BLaER1 (cell line): Measurements from ENCODE around the gene PI16.

Experiments used
- H3K27ac ChIP-seq: shearing (Covaris generic); formaldehyde crosslinking; 2 replicates; pipeline ENCODE4 v1.8.1; 2022
- H3K27me3 ChIP-seq: shearing (Covaris generic); formaldehyde crosslinking; 2 replicates; pipeline ENCODE4 v1.8.1; 2022
- H3K36me3 ChIP-seq: shearing (Covaris generic); formaldehyde crosslinking; 2 replicates; pipeline ENCODE4 v1.8.1; 2022
- H3K4me1 ChIP-seq: shearing (Covaris generic); formaldehyde crosslinking; 2 replicates; pipeline ENCODE4 v1.8.1; 2022
- H3K4me2 ChIP-seq: shearing (Covaris generic); formaldehyde crosslinking; 2 replicates; pipeline ENCODE4 v1.8.1; 2022
- H3K4me3 ChIP-seq: shearing (Covaris generic); formaldehyde crosslinking; 2 replicates; pipeline ENCODE4 v1.8.1; 2022
- H3K9ac ChIP-seq: shearing (Covaris generic); formaldehyde crosslinking; 2 replicates; pipeline ENCODE4 v1.8.1; 2022
- H3K9me3 ChIP-seq: shearing (Covaris generic); formaldehyde crosslinking; 2 replicates; pipeline ENCODE4 v1.8.1; 2022
- H4K20me1 ChIP-seq: shearing (Covaris generic); formaldehyde crosslinking; 2 replicates; pipeline ENCODE4 v1.8.1; 2022
- Cebpa-rat ChIP-seq: shearing (Covaris generic); IDR thresholded peaks from 2 replicates; pipeline ENCODE4 v1.8.1; 2022

The PI16 gene

DNA sequence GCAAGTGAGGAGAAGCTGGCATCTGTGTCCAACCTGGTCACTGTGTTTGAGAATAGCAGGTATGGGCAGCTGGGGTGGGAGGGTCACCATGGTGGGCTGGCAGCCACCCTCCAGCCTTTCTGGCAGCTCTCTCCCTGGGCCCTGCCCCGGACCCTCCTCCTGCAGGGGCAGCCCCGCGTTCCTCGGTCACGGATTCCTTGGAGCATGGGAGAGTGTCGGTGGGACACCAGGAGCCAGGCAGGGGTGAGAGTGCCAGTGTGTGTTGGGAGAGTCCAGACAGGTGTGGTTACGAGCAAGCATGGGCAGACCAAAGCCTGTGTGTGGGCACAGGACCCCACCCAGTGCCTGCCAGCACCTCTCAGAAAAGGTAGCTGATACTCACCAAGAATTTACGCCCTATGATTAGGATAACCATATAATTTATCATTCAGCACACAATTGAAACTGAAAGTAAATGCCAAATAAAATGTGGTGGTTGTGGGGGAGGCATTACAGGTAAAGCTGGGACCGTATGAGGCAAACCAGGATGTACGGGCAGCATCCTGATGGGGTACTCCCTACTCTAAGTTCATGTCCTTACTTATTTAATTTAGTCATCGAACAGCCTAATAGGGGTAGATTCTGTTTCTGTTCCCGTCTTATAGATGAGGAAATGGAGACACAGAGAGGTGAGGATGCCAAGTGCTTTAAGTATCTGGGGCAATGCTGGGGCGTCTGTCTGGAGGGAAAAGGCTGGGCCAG, 51.5 kb downstream of the PI16 start:
- peak overlapping the region; percentile 43 for H3K9ac ChIP-seq

DNA sequence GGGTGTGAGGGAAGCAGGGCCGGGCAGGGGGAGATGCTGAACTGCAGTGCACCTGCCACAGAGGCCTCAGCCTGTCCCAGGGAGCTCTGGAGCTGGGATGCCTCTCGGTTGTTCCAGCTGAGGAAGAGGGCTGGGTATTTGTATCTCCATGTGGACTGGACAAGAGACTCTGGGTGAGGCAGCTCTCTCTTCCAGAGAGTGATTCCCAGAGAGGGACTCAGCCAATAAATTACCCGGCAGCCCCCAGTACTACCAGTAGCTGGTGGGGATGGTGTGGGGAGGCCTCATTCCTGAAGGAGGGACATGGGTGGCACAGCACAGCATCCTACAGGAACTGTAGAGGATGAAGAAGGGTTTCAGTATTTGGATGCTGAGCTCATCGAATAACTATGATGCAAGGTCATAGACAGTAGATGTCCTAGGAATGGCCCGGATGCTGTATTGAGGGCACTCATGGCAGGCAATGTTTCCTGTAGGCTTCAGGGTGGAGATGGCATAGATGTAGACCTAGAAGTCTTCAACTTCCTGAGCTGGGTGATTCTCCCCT, 52.3 kb downstream of the PI16 start:
- H3K27me3 ChIP-seq, result no peaks in the 10 kb centered on the region
- no peaks in the 10 kb centered on the region for H3K9me3 ChIP-seq
- no peak overlapping the region for H3K4me3 ChIP-seq
- no peaks in the 10 kb centered on the region for H3K36me3 ChIP-seq
- H3K27ac ChIP-seq, result no peak overlapping the region
- peak overlapping the region; percentile 96 for H3K4me2 ChIP-seq
- TF ChIP-seq Cebpa-rat, result no peak
- H3K9ac ChIP-seq, result no peak overlapping the region
- no peaks in the 10 kb centered on the region for H4K20me1 ChIP-seq
- H3K4me1 ChIP-seq, result peaks cover 93% of the 10 kb centered on the region

More for the DNA sequence above, 51.5 kb downstream of the PI16 start:
- H3K4me1 ChIP-seq, result peaks cover 93% of the 10 kb centered on the region
- no peaks in the 10 kb centered on the region for H3K27me3 ChIP-seq
- no peaks in the 10 kb centered on the region for H3K9me3 ChIP-seq
- H3K27ac ChIP-seq, result peak overlapping the region; percentile 89
- H3K36me3 ChIP-seq, result no peaks in the 10 kb centered on the region
- peak overlapping the region; percentile 96 for H3K4me2 ChIP-seq
- H4K20me1 ChIP-seq, result no peaks in the 10 kb centered on the region
- no peak for TF ChIP-seq Cebpa-rat
- peak overlapping the region; percentile 56 for H3K4me3 ChIP-seq

DNA sequence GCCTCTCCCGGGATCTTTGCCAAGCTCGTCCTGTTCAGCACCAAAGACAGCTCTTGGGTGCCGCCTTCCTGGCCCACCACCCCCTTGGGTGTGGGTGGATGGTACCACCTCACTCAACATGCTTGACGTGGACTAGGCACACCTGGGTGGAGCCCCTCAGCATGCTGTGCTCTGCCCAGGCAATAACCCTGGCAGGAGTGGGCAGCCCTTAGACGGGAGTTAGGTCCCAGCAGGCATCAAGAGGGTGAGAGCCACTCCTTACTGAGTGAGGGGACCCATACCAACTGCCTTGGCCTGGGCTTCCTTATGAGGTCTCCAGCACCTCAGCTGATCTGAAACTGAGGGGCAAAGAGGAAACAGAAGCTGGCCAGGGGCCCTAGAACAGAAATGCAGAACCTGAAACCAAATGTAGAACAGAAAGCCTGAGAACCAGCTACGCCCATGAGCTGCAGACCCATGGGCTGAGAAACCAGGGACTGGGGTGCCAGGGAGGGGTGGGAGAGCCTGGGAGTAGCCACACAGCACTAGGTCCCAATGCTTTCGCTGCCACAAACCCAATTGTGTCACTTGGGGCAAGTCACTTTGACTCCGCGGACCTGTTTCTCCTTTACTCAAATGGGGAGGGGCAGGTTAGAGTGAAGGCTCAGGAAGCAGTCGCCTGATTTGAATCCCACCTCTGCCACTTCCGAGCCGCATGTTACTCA, 53.0 kb downstream of the PI16 start:
- Histone ChIP-seq H3K36me3 (no peaks in the 10 kb centered on the region), H3K4me3 (no peak overlapping the region), H3K4me2 (peak overlapping the region; percentile 96), H3K27ac (no peak overlapping the region), H3K4me1 (peaks cover 88% of the 10 kb centered on the region), H3K9ac (no peak overlapping the region), H4K20me1 (no peaks in the 10 kb centered on the region), H3K9me3 (no peaks in the 10 kb centered on the region), H3K27me3 (no peaks in the 10 kb centered on the region)
- TF ChIP-seq Cebpa-rat, result no peak

DNA sequence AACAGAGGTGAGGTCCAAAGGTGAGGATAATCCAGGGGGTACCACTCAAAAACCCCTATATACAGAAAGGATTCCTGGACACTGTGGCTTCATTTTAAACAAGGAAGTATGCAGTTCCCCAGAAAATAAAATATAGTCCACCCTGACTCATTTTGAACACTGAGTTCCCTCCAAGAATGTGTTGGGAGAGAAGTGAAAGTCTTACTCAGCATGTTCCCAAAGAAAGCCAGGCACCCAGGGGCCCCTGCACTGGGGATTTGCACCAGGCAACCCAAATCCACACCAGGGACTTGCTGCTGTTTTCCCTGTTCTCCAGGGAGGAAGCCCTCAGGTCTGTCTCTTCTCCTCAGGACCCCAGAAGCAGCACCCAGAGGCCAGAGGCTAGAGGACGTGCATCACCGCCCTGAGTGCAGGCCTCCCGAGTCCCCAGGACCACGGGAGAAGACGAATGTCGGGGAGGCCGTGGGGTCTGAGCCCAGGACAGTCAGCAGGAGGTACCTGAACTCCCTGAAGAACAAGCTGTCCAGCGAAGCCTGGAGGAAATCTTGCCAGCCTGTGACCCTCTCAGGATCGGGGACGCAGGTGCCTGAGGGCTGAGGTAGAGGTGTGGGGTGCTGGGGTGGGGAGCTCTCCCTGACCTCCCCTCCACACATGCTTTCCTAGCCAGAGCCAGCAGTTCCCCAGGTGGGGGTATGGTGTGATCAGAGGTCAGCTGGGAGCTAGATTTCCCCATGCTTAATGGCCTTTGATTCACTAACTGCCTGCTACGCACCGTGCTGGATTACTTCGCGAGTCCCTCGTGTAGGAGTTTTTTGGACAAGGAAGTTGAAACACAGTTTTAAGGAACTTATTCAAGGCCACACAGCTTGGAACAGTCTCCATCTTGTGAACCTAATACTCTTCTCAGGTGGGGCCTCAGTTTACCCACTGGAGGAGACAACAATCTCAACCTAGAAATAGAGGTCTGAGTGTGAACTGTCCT, 54.2 kb downstream of the PI16 start:
- no peaks in the 10 kb centered on the region for H3K9me3 ChIP-seq
- no peak overlapping the region for H3K9ac ChIP-seq
- no peak overlapping the region for H3K4me3 ChIP-seq
- H3K4me2 ChIP-seq, result peak overlapping the region; percentile 96
- TF ChIP-seq Cebpa-rat, result no peak
- no peaks in the 10 kb centered on the region for H3K36me3 ChIP-seq
- peaks cover 76% of the 10 kb centered on the region for H3K4me1 ChIP-seq
- no peaks in the 10 kb centered on the region for H3K27me3 ChIP-seq
- no peaks in the 10 kb centered on the region for H4K20me1 ChIP-seq
- no peak overlapping the region for H3K27ac ChIP-seq

DNA sequence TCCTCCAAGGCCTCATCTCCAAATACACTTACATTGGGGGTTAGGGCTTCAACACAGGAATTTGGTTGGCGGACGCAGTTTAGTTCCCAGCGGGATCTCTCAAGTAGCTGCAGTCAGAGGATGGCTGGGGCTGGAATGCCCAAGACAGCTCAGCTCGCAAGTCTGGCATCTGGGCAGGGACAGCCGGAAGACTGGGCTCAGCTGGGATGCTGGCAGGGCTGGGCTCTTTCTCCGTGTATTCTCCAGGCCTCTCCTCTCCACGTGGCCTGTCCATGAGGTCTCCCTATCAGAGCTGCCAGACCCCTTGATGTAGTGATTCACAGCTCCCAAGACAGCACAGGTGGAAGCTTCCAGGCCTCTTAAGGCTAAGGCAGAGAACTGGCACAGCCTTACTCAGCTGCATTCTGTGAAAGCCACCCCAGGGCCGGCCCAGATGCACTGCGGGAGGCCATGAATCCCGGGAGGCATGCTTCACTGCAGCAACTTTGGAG, 55.9 kb downstream of the PI16 start:
- H3K36me3 ChIP-seq, result no peaks in the 10 kb centered on the region
- no peak overlapping the region for H3K4me2 ChIP-seq
- no peak overlapping the region for H3K27ac ChIP-seq
- no peaks in the 10 kb centered on the region for H4K20me1 ChIP-seq
- no peak overlapping the region for H3K4me3 ChIP-seq
- H3K9me3 ChIP-seq, result no peaks in the 10 kb centered on the region
- H3K4me1 ChIP-seq, result peaks cover 59% of the 10 kb centered on the region
- H3K9ac ChIP-seq, result no peak overlapping the region
- H3K27me3 ChIP-seq, result no peaks in the 10 kb centered on the region
- TF ChIP-seq Cebpa-rat, result no peak

DNA sequence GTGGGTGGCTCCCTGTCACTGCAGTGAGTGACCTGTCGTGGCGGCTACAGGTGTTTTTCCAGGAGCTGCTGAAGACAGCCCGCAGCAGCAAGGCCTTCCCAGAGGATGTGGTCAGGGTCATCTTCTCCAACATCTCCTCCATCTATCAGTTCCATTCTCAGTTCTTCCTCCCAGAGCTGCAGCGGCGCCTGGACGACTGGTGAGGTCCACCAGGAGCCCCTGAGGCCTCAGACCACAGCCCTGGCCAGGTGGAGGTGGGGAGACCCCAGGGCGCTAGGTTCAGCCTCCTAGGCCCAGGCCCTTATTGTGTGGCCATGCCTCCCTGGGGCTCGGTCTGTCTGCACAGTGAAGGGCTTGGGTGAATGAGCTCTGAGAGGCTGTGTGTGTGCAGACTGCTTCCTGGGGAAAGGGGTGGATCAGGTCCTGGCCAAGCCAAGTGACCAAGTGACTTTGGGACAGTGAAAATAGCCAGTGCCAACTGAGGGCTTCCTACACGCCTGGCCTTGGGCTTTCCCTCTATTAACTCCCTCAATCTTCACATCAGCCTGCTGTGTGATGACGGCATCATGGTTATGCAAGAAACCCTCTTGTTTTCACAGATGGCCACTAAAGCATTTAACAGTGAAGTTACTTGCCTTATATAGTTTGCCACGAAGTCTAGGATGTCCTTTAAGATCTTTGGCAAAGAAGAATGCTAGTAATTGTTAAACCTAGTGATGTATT, 57.3 kb downstream of the PI16 start:
- no peak overlapping the region for H3K9ac ChIP-seq
- TF ChIP-seq Cebpa-rat, result no peak
- peaks cover 45% of the 10 kb centered on the region for H3K4me1 ChIP-seq
- H3K27me3 ChIP-seq, result no peaks in the 10 kb centered on the region
- no peaks in the 10 kb centered on the region for H3K9me3 ChIP-seq
- H3K4me3 ChIP-seq, result no peak overlapping the region
- H3K4me2 ChIP-seq, result no peak overlapping the region
- no peaks in the 10 kb centered on the region for H4K20me1 ChIP-seq
- no peaks in the 10 kb centered on the region for H3K36me3 ChIP-seq
- no peak overlapping the region for H3K27ac ChIP-seq

DNA sequence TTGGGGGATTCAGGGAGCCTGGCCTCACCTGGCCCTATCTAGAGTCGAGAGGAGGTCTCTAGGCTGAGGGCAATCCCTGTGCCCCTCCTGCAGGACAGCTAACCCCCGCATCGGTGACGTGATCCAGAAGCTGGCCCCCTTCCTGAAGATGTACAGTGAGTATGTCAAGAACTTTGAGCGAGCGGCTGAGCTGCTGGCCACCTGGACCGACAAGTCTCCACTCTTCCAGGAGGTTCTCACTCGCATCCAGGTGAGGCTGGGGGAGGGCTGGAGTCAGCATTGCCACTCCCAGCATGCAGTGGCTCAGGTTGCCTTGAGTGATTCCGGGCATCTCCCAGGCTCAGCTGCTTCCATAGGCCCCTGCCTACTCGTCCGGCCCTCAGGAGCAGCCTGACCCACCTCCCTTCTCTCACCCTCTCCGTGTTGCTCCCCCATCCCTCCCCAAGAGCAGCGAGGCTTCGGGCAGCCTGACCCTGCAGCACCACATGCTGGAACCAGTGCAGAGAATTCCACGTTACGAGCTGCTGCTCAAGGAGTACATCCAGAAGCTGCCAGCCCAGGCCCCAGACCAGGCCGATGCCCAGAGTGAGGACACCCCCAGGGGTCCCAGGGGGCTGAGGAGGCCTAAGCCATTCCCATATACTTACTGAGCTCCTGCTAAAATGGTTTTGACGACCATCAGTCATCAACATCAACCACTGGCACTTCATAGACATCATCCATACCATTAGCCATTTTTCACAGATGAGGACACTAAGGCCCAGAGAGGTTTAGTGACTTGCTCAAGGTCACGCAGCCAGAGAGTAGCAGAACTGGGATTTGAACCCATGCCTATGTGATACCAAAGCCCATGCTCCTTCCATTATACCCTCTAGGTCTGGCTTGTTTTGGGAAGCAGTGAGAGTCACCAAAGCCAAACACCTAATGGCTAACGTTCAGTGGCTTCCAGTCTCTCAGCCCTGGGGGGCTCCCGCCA, 59.3 kb downstream of the PI16 start:
- H3K36me3 ChIP-seq, result no peaks in the 10 kb centered on the region

More for the DNA sequence above, 59.3 kb downstream of the PI16 start:
- Histone ChIP-seq H3K4me2 (no peak overlapping the region), H3K4me1 (peaks cover 45% of the 10 kb centered on the region), H3K9me3 (no peaks in the 10 kb centered on the region), H4K20me1 (no peaks in the 10 kb centered on the region), H3K27me3 (no peaks in the 10 kb centered on the region), H3K27ac (no peak overlapping the region), H3K9ac (no peak overlapping the region), H3K4me3 (no peak overlapping the region)
- no peak for TF ChIP-seq Cebpa-rat
